Measurements from ENCODE around the gene WAC.
"Not testable (repeated sequence)": the region's sequence is repeated elsewhere in the genome, so short reads cannot be mapped to it uniquely, and the experiment has no call there.

The WAC gene

GRCh38 chr10:28560617-28561016 lies 27.7 kb downstream of the WAC start:
- FAIRE-seq (no peak), DNase-seq (ENCODE audit: insufficient read length, low spot score) (no peak)

- DNase-seq (ENCODE audit: insufficient read length, low spot score) (no peak), FAIRE-seq (no peak)
Observed at GRCh38 chr10:28561531-28561930, 28.6 kb downstream of the WAC start.

DNA sequence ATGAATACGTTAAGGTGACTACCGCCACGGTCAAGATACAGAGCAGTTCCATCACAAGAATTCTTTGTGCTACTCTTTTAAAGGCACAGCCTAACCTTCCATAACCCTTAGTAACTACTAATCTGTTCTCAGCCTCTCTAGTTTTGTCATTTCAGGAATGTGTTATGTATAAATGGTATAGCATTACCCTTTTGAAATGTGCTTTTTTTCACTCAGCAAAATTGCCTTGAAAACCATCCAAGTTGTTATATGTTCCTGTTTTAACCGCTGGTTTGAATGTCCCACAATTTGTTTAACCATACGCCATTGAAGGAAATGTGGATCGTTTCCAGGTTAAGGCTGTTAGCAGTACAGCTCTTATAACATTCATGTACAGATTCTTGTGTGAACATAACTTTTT lies 32.0 kb downstream of the WAC start:
- DNase-seq (ENCODE audit: insufficient read length, low spot score) (no peak), FAIRE-seq (peak; percentile 52)

GRCh38 chr10:28566458-28567015 lies 33.6 kb downstream of the WAC start:
- FAIRE-seq (peak; percentile 11), DNase-seq (ENCODE audit: insufficient read length, low spot score) (no peak)

DNA sequence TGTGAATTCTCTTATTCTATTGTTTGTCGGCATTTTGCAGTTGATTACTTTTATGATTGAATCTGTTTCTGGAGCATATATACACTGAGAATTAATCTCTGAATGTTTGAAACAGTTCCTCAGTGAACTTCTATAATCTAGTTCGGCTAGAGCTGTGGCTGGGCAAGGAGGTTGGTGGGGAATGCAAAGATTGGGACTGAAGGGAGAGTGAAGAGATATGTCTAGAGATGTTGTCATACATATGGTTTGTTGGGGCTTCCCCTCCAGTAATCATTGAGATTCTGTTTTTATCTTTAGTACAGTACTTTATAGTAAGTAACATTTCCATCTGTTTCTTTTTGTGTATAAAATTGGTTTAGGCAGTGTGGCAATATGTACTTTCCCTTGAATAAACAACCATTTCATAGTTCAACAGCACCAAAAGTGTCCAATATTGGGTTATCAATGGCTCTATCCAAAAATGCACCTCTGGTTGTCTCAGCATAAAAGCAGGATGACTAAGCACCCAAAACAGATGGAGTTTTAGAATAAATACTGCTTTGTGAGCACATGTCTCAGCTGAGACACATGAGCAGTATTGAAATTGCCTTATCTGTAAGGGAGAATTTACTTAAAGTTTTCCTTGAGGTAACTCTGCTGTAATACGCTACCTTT lies 36.7 kb downstream of the WAC start:
- DNase-seq (ENCODE audit: insufficient read length, low spot score) (no peak), FAIRE-seq (peak; percentile 65)

- FAIRE-seq (no peak), DNase-seq (ENCODE audit: insufficient read length, low spot score) (no peak)
Observed at GRCh38 chr10:28570598-28570997, 37.7 kb downstream of the WAC start.

GRCh38 chr10:28571265-28571664 lies 38.3 kb downstream of the WAC start:
- FAIRE-seq (no peak), DNase-seq (ENCODE audit: insufficient read length, low spot score) (no peak)

DNA sequence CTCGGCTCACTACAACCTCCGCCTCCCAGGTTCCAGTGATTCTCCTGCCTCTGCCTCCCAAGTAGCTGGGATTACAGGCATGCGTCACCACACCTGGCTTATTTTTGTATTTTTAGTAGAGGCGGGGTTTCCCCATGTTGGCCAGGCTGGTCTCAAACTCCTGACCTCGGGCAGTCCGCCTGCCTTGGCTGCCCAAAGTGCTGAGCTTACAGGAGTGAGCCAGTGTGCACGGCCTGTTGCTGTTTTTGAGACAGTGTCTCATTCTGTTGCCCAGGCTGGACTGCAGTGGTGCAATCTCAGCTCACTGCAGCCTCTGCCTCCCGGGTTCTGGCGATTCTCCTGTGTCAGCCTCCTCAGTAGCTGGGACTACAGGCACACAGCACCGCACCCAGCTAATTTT lies 41.3 kb downstream of the WAC start:
- DNase-seq (ENCODE audit: insufficient read length, low spot score); FAIRE-seq: not testable (repeated sequence)

DNA sequence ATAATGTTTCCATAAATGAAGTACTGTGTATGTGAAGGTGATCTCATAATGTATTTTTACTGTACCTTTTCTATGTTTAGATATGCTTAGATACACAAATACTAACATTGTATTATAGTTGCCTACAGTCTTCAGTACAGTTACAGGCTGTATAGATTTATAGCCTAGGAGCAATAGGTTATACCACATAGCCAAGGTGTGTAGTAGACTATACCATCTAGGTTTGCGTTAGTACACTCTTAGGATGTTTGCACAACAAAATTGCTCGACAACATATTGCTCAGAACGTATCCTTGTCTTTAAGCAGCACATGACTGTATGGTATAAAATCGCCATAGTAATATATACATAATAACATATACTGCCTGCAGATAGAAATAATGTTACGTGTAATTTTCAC lies 42.9 kb downstream of the WAC start:
- no peak for DNase-seq (ENCODE audit: insufficient read length, low spot score)
- FAIRE-seq = no peak

GRCh38 chr10:28577506-28577905 lies 44.6 kb downstream of the WAC start:
- DNase-seq (ENCODE audit: insufficient read length, low spot score) (no peak), FAIRE-seq (no peak)

- no peak for DNase-seq (ENCODE audit: insufficient read length, low spot score)
- FAIRE-seq = no peak
Observed at GRCh38 chr10:28578454-28578853, 45.5 kb downstream of the WAC start.

DNA sequence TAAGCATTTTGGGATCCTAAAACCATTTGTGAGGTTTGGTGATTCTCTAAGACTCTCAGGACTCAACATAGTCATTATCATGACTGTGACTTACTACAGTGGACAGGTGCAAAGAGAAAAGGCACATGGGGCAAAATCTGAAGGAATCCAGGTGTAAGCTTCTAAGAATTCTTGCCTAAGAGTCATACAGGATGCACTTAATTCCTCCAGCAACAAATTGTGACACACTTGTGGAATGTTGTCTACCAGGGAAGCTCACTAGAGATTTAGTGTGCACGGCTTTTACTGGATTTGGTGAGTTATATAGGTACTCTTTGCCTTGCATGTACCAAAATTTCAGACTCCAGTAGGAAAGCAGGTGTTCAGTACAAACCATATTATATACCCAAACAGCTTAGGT lies 47.9 kb downstream of the WAC start:
- no peak for DNase-seq (ENCODE audit: insufficient read length, low spot score)
- FAIRE-seq = no peak

- FAIRE-seq = no peak
- no peak for DNase-seq (ENCODE audit: insufficient read length, low spot score)
Observed at GRCh38 chr10:28581916-28582315, 49.0 kb downstream of the WAC start.

DNA sequence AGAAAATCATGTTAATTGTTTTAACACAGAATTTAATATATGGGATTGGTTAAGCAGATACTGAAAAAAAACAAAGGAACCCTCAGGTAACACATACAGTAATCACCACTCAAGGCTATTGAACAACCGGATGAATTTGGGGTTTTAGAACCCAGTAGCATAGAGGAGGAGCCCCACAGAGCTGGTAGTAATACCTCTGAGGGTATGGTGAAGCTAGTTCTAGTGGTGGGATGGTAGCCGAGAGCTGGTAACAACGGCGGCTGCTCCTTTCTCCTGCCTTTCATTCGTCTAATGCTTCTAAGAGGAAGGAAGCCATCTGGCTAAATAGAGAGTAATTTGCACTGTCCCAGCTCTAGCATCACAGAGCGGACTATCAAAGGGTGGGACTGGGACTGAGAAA lies 52.2 kb downstream of the WAC start:
- DNase-seq (ENCODE audit: insufficient read length, low spot score) (no peak), FAIRE-seq (no peak)

- FAIRE-seq (no peak), DNase-seq (ENCODE audit: insufficient read length, low spot score) (no peak)
Observed at GRCh38 chr10:28586176-28586575, 53.3 kb downstream of the WAC start.

- no peak for FAIRE-seq
- no peak for DNase-seq (ENCODE audit: insufficient read length, low spot score)
Observed at GRCh38 chr10:28587270-28587969, 54.5 kb downstream of the WAC start.

- FAIRE-seq (no peak), DNase-seq (ENCODE audit: insufficient read length, low spot score) (no peak)
Observed at GRCh38 chr10:28587970-28588290, 55.0 kb downstream of the WAC start.

DNA sequence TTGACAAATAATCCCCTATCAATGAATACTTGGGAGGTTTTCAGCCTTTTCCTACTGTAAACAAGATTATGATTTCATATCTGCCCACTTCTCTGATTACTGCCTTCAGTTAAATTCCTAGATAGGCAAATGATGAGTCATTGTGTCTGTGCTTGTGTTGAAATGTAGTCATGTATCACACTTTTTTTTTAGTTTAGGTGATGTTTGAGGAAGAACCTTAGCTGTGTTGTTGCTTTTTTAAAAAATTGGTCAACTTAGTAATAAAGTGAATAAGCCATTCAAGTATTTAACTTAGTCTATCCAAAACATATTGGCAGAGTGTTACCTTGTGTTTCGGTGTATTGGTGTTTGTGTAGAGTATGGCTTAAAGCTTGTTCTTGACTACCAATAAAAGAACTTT lies 60.0 kb downstream of the WAC start:
- DNase-seq (ENCODE audit: insufficient read length, low spot score) (no peak), FAIRE-seq (peak; percentile 54)

GRCh38 chr10:28593811-28594210 lies 60.9 kb downstream of the WAC start:
- no peak for DNase-seq (ENCODE audit: insufficient read length, low spot score)

GRCh38 chr10:28594406-28594805 lies 61.5 kb downstream of the WAC start:
- FAIRE-seq (peak; percentile 35), DNase-seq (ENCODE audit: insufficient read length, low spot score) (no peak)

More at GRCh38 chr10:28593811-28594210, 60.9 kb downstream of the WAC start:
- no peak for FAIRE-seq

GRCh38 chr10:28595613-28596012 lies 62.7 kb downstream of the WAC start:
- FAIRE-seq (no peak), DNase-seq (ENCODE audit: insufficient read length, low spot score) (no peak)

DNA sequence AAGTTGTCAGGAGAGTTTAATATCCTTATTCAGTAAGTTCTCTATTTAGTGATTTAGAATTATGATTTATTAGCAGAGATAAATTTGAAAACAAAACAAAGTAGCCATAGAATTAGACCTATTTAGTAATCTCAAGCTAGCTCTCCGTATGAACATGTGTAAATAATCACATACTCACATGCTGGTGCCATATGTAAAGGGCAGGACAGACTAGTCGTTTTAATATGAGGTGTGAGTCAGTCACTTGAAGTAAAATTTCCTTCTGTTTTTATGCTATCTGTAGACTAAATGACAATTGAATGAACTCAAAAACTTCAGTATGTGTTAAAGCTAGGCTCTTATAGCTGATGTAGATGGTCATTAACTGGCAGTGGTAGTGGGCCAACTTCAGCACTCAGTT lies 67.1 kb downstream of the WAC start:
- DNase-seq (ENCODE audit: insufficient read length, low spot score) (no peak), FAIRE-seq (peak; percentile 77)
